Fibroblast of lung (primary cell): ENCODE data around the gene CSNK2B.

Experiments used
- CTCF ChIP-seq, 2 donors: IDR thresholded peaks in 1 of 2; conservative IDR thresholded peaks in 1 of 2; 1 replicate in 1 of 2; 2 replicates in 1 of 2; pipeline ENCODE4 v1.5.1; 2011 to 2012; ENCODE audit warnings: low read length in 2 of 2, control low read depth in 1 of 2, inconsistent platforms in 1 of 2, low read depth in 1 of 2, mild to moderate bottlenecking in 1 of 2
- EZH2 ChIP-seq: IDR thresholded peaks from 2 replicates; pipeline ENCODE4 v1.5.1; 2012; ENCODE audit warnings: low read length, control low read depth, mild to moderate bottlenecking; ENCODE audit errors: missing control alignments

DNA sequence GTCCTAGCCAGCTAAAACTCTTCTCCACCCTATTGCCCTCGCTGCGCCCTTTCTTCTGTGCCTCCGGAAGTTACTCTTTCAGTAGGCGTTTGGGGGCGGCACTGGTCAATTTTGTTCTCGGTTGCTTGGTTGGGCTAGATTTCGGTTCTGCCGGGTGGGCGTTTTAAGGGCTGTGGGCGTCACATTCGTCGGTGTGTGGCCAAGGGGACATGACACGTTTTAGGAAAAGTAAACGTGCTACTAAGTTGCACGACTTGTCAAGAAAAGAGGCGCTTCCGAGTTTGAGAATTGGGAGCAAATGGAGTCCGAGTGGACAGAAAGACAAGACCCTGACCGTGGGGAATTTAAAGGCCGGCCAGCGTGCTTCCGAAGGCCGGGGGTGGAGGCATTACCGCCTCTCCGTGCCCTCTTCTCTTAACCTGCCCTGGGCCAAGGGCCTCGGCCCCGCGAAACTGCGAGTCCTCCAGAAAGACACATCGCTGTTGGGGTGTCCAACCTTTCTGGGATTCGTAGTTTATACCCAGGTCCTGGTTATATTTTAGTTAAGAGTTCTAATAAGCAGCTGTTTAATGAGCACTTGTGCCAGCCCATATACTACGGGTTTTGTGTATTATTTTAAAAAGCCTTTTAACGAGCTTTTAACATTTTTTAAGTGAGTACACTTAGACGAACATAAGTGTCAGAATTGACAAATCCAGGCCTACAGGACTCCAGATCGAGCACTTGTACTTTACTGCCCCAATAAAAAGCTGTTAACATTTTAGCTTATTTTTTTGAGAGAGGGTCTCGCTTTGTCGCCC lies 12.8 kb upstream of the CSNK2B start:
- peak; percentile 12 to 13 for TF ChIP-seq CTCF (conservative IDR thresholded peaks at IDR 0.05 in 1 of 2, IDR thresholded peaks at IDR 0.05 in 1 of 2; ENCODE audit: low read depth in 1 of 2, low read length in 2 of 2)
- no peak for TF ChIP-seq EZH2
